GM19025 (cell line): Measurements from ENCODE around the gene FANCG.

ENCODE experiments used
- ATAC-seq: cut with Tn5 transposase; IDR thresholded peaks from one replicate; pipeline ENCODE4 v1.9.1; 2021; ENCODE audit warnings: mild to moderate bottlenecking, low read depth, moderate library complexity; ENCODE audit not compliant: unreplicated experiment

FANCG gene

GRCh38 chr9:35069020-35069419 is 10.7 kb downstream of the FANCG start:
- no peak for ATAC-seq

GRCh38 chr9:35067056-35067455 is 12.7 kb downstream of the FANCG start:
- no peak for ATAC-seq

GRCh38 chr9:35060548-35061207 is 19.1 kb downstream of the FANCG start:
- ATAC-seq: no peak

- no peak for ATAC-seq
These were observed 20.3 kb downstream of the FANCG start for GRCh38 chr9:35059438-35059837.

- ATAC-seq: no peak
These were observed 22.5 kb downstream of the FANCG start for GRCh38 chr9:35057271-35057620.

- no peak for ATAC-seq
These were observed 23.0 kb downstream of the FANCG start for GRCh38 chr9:35056571-35057270.

GRCh38 chr9:35054871-35055644 is 24.7 kb downstream of the FANCG start:
- no peak for ATAC-seq

GRCh38 chr9:35054185-35054835 is 25.4 kb downstream of the FANCG start:
- no peak for ATAC-seq

GRCh38 chr9:35051069-35051967 is 28.4 kb downstream of the FANCG start:
- ATAC-seq: no peak

GRCh38 chr9:35048511-35048910 is 31.2 kb downstream of the FANCG start:
- ATAC-seq: no peak

GRCh38 chr9:35044071-35044470 is 35.7 kb downstream of the FANCG start:
- ATAC-seq: no peak

GRCh38 chr9:35042891-35043545 is 36.7 kb downstream of the FANCG start:
- no peak for ATAC-seq

GRCh38 chr9:35042081-35042604 is 37.6 kb downstream of the FANCG start:
- ATAC-seq: no peak

- ATAC-seq: no peak
These were observed 43.7 kb downstream of the FANCG start for GRCh38 chr9:35035851-35036701.

- ATAC-seq: no peak
These were observed 46.6 kb downstream of the FANCG start for GRCh38 chr9:35033101-35033500.

- no peak for ATAC-seq
These were observed 49.9 kb downstream of the FANCG start for GRCh38 chr9:35029852-35030251.

GRCh38 chr9:35029241-35029640 is 50.5 kb downstream of the FANCG start:
- ATAC-seq: no peak

- ATAC-seq: no peak
These were observed 51.4 kb downstream of the FANCG start for GRCh38 chr9:35028341-35028740.
